ENCODE results near the gene FTL.

DNA sequence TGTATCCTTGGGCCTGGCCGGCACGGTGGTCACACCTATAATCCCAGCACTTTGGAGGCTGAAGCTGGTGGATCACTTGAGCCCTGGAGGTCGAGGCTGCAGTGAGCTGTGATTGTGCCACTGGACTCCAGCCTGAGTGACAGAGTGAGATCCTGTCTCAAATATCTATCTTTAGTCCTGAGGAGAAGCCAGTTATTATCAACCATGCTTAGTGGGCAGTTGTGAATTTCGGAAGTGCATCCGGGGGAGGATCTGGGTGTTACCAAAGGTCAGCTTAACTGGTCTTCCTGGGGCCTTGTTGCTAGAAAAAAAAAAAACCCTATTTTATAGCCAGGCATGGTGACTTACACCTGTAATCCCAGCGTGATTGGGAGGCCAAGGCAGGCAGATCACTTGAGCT, 22.0 kb upstream of the FTL start:
- TF ChIP-seq, protein P1, sequence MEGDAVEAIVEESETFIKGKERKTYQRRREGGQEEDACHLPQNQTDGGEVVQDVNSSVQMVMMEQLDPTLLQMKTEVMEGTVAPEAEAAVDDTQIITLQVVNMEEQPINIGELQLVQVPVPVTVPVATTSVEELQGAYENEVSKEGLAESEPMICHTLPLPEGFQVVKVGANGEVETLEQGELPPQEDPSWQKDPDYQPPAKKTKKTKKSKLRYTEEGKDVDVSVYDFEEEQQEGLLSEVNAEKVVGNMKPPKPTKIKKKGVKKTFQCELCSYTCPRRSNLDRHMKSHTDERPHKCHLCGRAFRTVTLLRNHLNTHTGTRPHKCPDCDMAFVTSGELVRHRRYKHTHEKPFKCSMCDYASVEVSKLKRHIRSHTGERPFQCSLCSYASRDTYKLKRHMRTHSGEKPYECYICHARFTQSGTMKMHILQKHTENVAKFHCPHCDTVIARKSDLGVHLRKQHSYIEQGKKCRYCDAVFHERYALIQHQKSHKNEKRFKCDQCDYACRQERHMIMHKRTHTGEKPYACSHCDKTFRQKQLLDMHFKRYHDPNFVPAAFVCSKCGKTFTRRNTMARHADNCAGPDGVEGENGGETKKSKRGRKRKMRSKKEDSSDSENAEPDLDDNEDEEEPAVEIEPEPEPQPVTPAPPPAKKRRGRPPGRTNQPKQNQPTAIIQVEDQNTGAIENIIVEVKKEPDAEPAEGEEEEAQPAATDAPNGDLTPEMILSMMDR (IDR thresholded peaks at IDR 0.05): no peak
- no peak for TF ChIP-seq POLR2A (IDR thresholded peaks at IDR 0.05)

Data from uterus (tissue), 2 donors.